Measurements from ENCODE around the gene CUBN.

DNA sequence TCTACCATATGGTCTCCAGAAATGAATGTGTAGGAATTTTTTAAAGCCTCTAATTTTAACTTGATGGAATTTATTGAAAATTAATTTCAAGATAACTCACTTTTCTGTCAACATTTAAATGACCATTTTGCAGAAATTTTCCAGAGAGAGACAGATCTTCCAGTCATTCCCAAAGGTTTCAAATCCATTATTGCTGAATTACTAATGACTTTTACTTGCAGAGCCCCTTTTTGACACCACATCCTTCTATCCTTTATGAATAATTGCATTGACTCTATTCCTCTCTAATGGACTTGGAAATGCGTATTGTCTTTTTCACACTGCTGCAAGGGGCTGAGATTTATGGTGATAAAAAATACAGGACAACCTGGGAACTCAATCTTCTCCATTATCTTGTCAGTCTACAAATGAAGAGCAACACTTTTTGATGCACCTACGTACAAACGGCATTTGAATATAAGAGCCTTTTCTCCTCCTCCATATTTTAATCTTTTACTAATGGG is 42.7 kb downstream of the CUBN start:
- TF ChIP-seq, protein P1, sequence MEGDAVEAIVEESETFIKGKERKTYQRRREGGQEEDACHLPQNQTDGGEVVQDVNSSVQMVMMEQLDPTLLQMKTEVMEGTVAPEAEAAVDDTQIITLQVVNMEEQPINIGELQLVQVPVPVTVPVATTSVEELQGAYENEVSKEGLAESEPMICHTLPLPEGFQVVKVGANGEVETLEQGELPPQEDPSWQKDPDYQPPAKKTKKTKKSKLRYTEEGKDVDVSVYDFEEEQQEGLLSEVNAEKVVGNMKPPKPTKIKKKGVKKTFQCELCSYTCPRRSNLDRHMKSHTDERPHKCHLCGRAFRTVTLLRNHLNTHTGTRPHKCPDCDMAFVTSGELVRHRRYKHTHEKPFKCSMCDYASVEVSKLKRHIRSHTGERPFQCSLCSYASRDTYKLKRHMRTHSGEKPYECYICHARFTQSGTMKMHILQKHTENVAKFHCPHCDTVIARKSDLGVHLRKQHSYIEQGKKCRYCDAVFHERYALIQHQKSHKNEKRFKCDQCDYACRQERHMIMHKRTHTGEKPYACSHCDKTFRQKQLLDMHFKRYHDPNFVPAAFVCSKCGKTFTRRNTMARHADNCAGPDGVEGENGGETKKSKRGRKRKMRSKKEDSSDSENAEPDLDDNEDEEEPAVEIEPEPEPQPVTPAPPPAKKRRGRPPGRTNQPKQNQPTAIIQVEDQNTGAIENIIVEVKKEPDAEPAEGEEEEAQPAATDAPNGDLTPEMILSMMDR (IDR thresholded peaks at IDR 0.05): no peak
- no peak for TF ChIP-seq POLR2AphosphoS5 (IDR thresholded peaks at IDR 0.05)

Data from prostate gland (tissue), 2 donors.